B cell (primary cell): ENCODE measurements around the gene TDRD9. TPM values are rescaled to one million over a fixed set of nuclear protein-coding genes. Genes with fewer than 3 reads are reported as not detected.

Experiments used
- ATAC-seq: fragments of 200-7000 bp; cut with Tn5 transposase; one replicate; pipeline ENCODE4 v1.10.0; 2021; ENCODE audit warnings: low read depth, mild to moderate bottlenecking, moderate number of reproducible peaks, moderate library complexity
- CTCF ChIA-PET: fragments of 350-600 bp; sonication (Branson Sonifier 250); formaldehyde crosslinking; loops from one replicate; lab custom pipeline; 2021; ENCODE audit warnings: antibody characterized with exemption, inconsistent platforms; lab: Charles Lee
- POLR2A ChIA-PET: fragments of 350-600 bp; sonication (Branson Sonifier 250); formaldehyde crosslinking; loops from one replicate; lab custom pipeline; 2021; ENCODE audit warnings: antibody characterized with exemption; lab: Charles Lee
- DNase-seq: peaks from one replicate; pipeline ENCODE4 v3.0.0; 2013
- H2AFZ ChIP-seq: 2 replicates; pipeline ENCODE4 v1.6.1; 2012; ENCODE audit warnings: mild to moderate bottlenecking, low read depth, low read length; ENCODE audit not compliant: insufficient read depth, poor library complexity, severe bottlenecking
- H3K27ac ChIP-seq, 2 donors: 1 replicate in 1 of 2; 2 replicates in 1 of 2; pipeline ENCODE4 v1.5.1; 2012 to 2013; ENCODE audit warnings: low read length in 2 of 2, mild to moderate bottlenecking in 2 of 2, moderate library complexity in 1 of 2
- H3K27me3 ChIP-seq, 4 experiments: fragments of 200-600 bp in 1 of 4; sonication (generic) in 1 of 4; replicated peaks in 1 of 4; 1 replicate in 2 of 4; 2 replicates in 2 of 4; pipeline versions ENCODE4 v1.6.1 to v1.7.0; 2013 to 2016; ENCODE audit warnings: low read length in 3 of 4, mild to moderate bottlenecking in 2 of 4, mixed read lengths in 1 of 4, moderate library complexity in 1 of 4; ENCODE audit not compliant: insufficient read depth in 4 of 4, control insufficient read depth in 3 of 4; ENCODE audit errors: control extremely low read depth in 1 of 4
- H3K36me3 ChIP-seq, 2 experiments: replicated peaks in 1 of 2; 1 replicate in 1 of 2; 2 replicates in 1 of 2; pipeline versions ENCODE4 v1.6.1 to v1.7.1; 2013; ENCODE audit warnings: low read length in 1 of 2; ENCODE audit not compliant: insufficient read depth in 2 of 2, control insufficient read depth in 1 of 2; ENCODE audit errors: control extremely low read depth in 1 of 2, extremely low read depth in 1 of 2
- H3K4me1 ChIP-seq, 2 donors: fragments of 200-600 bp in 1 of 2; sonication (generic) in 1 of 2; 1 replicate in 1 of 2; 2 replicates in 1 of 2; pipeline versions ENCODE4 v1.5.1 to v1.6.1; 2013 to 2017; ENCODE audit warnings: low read length in 2 of 2; ENCODE audit not compliant: control insufficient read depth in 2 of 2, insufficient read depth in 2 of 2
- H3K4me2 ChIP-seq: replicated peaks from 2 replicates; pipeline ENCODE3; 2012; ENCODE audit warnings: mild to moderate bottlenecking, low read depth, low read length; ENCODE audit not compliant: poor library complexity, severe bottlenecking
- H3K4me3 ChIP-seq, 5 experiments: fragments of 200-600 bp in 1 of 5; sonication (generic) in 1 of 5; 1 replicate in 3 of 5; 2 replicates in 2 of 5; pipeline versions ENCODE4 v1.5.1 to v1.7.0; 2011 to 2016; ENCODE audit warnings: low read length in 4 of 5, mild to moderate bottlenecking in 4 of 5, low read depth in 2 of 5, control low read depth in 1 of 5, moderate library complexity in 1 of 5; ENCODE audit not compliant: insufficient read depth in 1 of 5; ENCODE audit errors: control extremely low read depth in 1 of 5, extremely low read depth in 1 of 5
- H3K79me2 ChIP-seq: fragments of 200-600 bp; sonication (generic); one replicate; pipeline ENCODE4 v1.6.0; 2016; ENCODE audit warnings: low read length; ENCODE audit not compliant: control insufficient read depth, insufficient read depth
- H3K9ac ChIP-seq: fragments of 200-600 bp; sonication (generic); 2 replicates; pipeline ENCODE4 v1.6.1; 2017; ENCODE audit warnings: mild to moderate bottlenecking, low read length, moderate library complexity
- H3K9me3 ChIP-seq, 3 donors: one replicate each; pipeline versions ENCODE4 v1.6.1 to v1.7.1; 2013; ENCODE audit warnings: low read length in 2 of 3; ENCODE audit not compliant: control insufficient read depth in 2 of 3, insufficient read depth in 1 of 3; ENCODE audit errors: control extremely low read depth in 1 of 3
- H4K20me1 ChIP-seq: 2 replicates; pipeline ENCODE4 v1.6.0; 2012; ENCODE audit warnings: mild to moderate bottlenecking, low read length; ENCODE audit not compliant: insufficient read depth, control insufficient read depth, poor library complexity, severe bottlenecking
- H3K27ac Mint-ChIP-seq: one replicate; pipeline ENCODE4 v1.8.0; 2021; ENCODE audit warnings: mixed read lengths
- H3K27me3 Mint-ChIP-seq: one replicate; pipeline ENCODE4 v1.8.0; 2021; ENCODE audit warnings: mixed read lengths
- H3K4me1 Mint-ChIP-seq: one replicate; pipeline ENCODE4 v1.8.0; 2021; ENCODE audit warnings: mixed read lengths
- H3K4me3 Mint-ChIP-seq: one replicate; pipeline ENCODE4 v1.8.0; 2021; ENCODE audit warnings: mixed read lengths
- H3K9me3 Mint-ChIP-seq: one replicate; pipeline ENCODE4 v1.8.0; 2022; ENCODE audit warnings: mixed read lengths; ENCODE audit not compliant: insufficient read depth
- EZH2 ChIP-seq: IDR thresholded peaks from 2 replicates; pipeline ENCODE4 v1.6.1; 2012; ENCODE audit warnings: borderline replicate concordance, low read depth, mild to moderate bottlenecking, moderate library complexity, low read length; ENCODE audit not compliant: insufficient read depth, poor library complexity, severe bottlenecking
- WGBS: methylation state at CpG from one replicate; pipeline ENCODE4 v1.1.5; 2013; ENCODE audit warnings: missing lambda C conversion rate; ENCODE audit not compliant: insufficient coverage; 5-methylcytosine and 5-hydroxymethylcytosine counted together
- intact Hi-C: fragments of 100-400 bp; cut with micrococcal nuclease; formaldehyde crosslinking; loops from one replicate; pipeline ENCODE4 v1.10.0; 2022
- polyA plus RNA-seq: library from polyadenylated mRNA; depleted of rRNA; stranded (reverse); fragments of >200 nt; gene quantifications from 2 replicates; pipeline ENCODE4 v1.2.3, GENCODE V29; 2012
- total RNA-seq, 2 donors: library from RNA; stranded (reverse); fragments of 120-200 nt in 1 of 2; gene quantifications; 1 replicate in 1 of 2; 2 replicates in 1 of 2; pipeline versions ENCODE4 v1.2.3 to v1.2.4, GENCODE V29; 2013 to 2022
- TF ChIP-seq, protein P1 (sequence below): fragments of 200-600 bp; IDR thresholded peaks from one replicate; pipeline ENCODE4 v1.8.0; 2022; ENCODE audit warnings: antibody characterized with exemption, mild to moderate bottlenecking

TDRD9 gene
- total and polyA plus RNA-seq, 2 donors (not counting 1 experiment from before 2014, with no cell fraction given), result 1.1 to 2.4 TPM

DNA sequence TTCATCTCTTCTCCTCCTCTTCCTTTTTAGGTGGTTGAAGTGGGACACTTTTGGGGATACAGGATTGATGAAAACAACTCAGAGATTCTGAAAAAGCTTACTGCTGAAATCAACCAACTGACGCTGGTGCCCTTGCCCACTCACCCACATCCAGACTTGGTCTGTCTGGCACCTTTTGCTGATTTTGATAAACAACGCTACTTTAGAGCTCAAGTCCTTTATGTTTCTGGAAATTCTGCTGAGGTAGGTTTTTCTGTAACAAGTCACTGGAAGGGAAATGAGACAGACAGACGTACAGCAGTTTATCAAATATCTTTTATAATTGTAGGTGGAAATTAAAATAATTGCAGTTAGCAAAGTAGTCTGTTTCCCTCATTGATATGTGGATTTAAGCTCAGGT is 97.3 kb downstream of the TDRD9 start:
- no peaks in the 10 kb centered on the region for H3K36me3 ChIP-seq
- ATAC-seq (no peak), DNase-seq (no peak)
- no CpG with 5 or more reads among the region's 3 CpGs for WGBS
- POLR2A ChIA-PET, result no interaction called here
- H2AFZ ChIP-seq, result no peak overlapping the region
- H3K4me3 ChIP-seq, result no peak overlapping the region
- intact Hi-C loops, result no loop called here
- CTCF ChIA-PET, result interaction anchor here (0.5 to 1.3 kb wide), 2 partner anchors 9 to 209 kb away, joined by 3 to 5 read pairs; no protein-coding TSS in a partner anchor
- H3K9ac ChIP-seq, result no peak overlapping the region
- Mint-ChIP-seq H3K4me3 (no peak overlapping the region), H3K27me3 (peaks cover 34% of the 10 kb centered on the region), H3K9me3 (no peaks in the 10 kb centered on the region), H3K27ac (no peak overlapping the region), H3K4me1 (no peaks in the 10 kb centered on the region)
- H3K4me2 ChIP-seq, result no peak overlapping the region
- H3K9me3 ChIP-seq, result no peaks in the 10 kb centered on the region
- no peaks in the 10 kb centered on the region for H4K20me1 ChIP-seq
- H3K27ac ChIP-seq, result no peak overlapping the region
- no peaks in the 10 kb centered on the region for H3K4me1 ChIP-seq
- no peaks in the 10 kb centered on the region for H3K79me2 ChIP-seq
- TF ChIP-seq, protein P1, sequence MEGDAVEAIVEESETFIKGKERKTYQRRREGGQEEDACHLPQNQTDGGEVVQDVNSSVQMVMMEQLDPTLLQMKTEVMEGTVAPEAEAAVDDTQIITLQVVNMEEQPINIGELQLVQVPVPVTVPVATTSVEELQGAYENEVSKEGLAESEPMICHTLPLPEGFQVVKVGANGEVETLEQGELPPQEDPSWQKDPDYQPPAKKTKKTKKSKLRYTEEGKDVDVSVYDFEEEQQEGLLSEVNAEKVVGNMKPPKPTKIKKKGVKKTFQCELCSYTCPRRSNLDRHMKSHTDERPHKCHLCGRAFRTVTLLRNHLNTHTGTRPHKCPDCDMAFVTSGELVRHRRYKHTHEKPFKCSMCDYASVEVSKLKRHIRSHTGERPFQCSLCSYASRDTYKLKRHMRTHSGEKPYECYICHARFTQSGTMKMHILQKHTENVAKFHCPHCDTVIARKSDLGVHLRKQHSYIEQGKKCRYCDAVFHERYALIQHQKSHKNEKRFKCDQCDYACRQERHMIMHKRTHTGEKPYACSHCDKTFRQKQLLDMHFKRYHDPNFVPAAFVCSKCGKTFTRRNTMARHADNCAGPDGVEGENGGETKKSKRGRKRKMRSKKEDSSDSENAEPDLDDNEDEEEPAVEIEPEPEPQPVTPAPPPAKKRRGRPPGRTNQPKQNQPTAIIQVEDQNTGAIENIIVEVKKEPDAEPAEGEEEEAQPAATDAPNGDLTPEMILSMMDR, result no peak
- TF ChIP-seq EZH2, result no peak
- no peaks in the 10 kb centered on the region for H3K27me3 ChIP-seq

- no peak overlapping the region for H3K9ac ChIP-seq
- H2AFZ ChIP-seq, result no peak overlapping the region
- POLR2A ChIA-PET, result no interaction called here
- no peak overlapping the region for H3K27ac ChIP-seq
- 100% methylated on average over 1 of the region's 1 CpG for WGBS
- ATAC-seq (no peak), DNase-seq (no peak)
- TF ChIP-seq EZH2, result no peak
- TF ChIP-seq, protein P1, result no peak
- H3K4me1 ChIP-seq, result no peaks in the 10 kb centered on the region
- no peaks in the 10 kb centered on the region for H3K9me3 Mint-ChIP-seq
- H3K27ac Mint-ChIP-seq, result no peak overlapping the region
- H3K27me3 ChIP-seq, result no peaks in the 10 kb centered on the region
- no peak overlapping the region for H3K4me2 ChIP-seq
- CTCF ChIA-PET, result interaction anchor here (0.5 to 1.3 kb wide), 2 partner anchors 9 to 209 kb away, joined by 3 to 5 read pairs; no protein-coding TSS in a partner anchor
- no peak overlapping the region for H3K4me3 ChIP-seq
- H3K9me3 ChIP-seq, result no peaks in the 10 kb centered on the region
- H3K36me3 ChIP-seq, result no peaks in the 10 kb centered on the region
- intact Hi-C loops, result no loop called here
- no peak overlapping the region for H3K4me3 Mint-ChIP-seq
- peaks cover 30% of the 10 kb centered on the region for H3K27me3 Mint-ChIP-seq
- H3K79me2 ChIP-seq, result no peaks in the 10 kb centered on the region
- H3K4me1 Mint-ChIP-seq, result no peaks in the 10 kb centered on the region
- H4K20me1 ChIP-seq, result no peaks in the 10 kb centered on the region
Observed at GRCh38 chr14:104026024-104026423, 97.8 kb downstream of the TDRD9 start.
